HepG2 (cell line): ENCODE measurements around the gene ULK4. TPM values are rescaled to one million over a fixed set of nuclear protein-coding genes. Genes with fewer than 3 reads are reported as not detected.

Experiments used
- ARNTL ChIP-seq: sonication (generic); formaldehyde crosslinking; IDR thresholded peaks from 2 replicates; pipeline ENCODE4 v1.4.0; 2020; ENCODE audit warnings: mild to moderate bottlenecking, missing genetic modification reagents
- CBX2 ChIP-seq, 2 experiments: fragments of 200-600 bp in 1 of 2; sonication (generic); formaldehyde crosslinking in 1 of 2; IDR thresholded peaks; 2 replicates each; pipeline versions ENCODE4 v1.7.0 to v1.8.1; 2018 to 2022; ENCODE audit warnings: low read depth in 2 of 2, low read length in 1 of 2, mild to moderate bottlenecking in 1 of 2, missing genetic modification reagents in 1 of 2
- GTF3A ChIP-seq: sonication (generic); formaldehyde crosslinking; conservative IDR thresholded peaks from 2 replicates; pipeline ENCODE4 v1.4.0; 2020; ENCODE audit warnings: mild to moderate bottlenecking, missing genetic modification reagents
- MYC ChIP-seq: sonication (generic); formaldehyde crosslinking; IDR thresholded peaks from 2 replicates; pipeline ENCODE4 v1.9.0; 2021; ENCODE audit warnings: missing genetic modification reagents, borderline replicate concordance
- POGK ChIP-seq: sonication (generic); formaldehyde crosslinking; conservative IDR thresholded peaks from 2 replicates; pipeline ENCODE4 v1.8.0; 2022; ENCODE audit warnings: mild to moderate bottlenecking, moderate library complexity, missing genetic modification reagents
- PRDM4 ChIP-seq: sonication (generic); formaldehyde crosslinking; IDR thresholded peaks from 2 replicates; pipeline ENCODE4 v1.9.0; 2021; ENCODE audit warnings: missing genetic modification reagents, borderline replicate concordance
- SETDB1 ChIP-seq: sonication (generic); formaldehyde crosslinking; IDR thresholded peaks from 2 replicates; pipeline ENCODE4 v1.5.1; 2020; ENCODE audit warnings: missing genetic modification reagents, mild to moderate bottlenecking, borderline replicate concordance
- ZBTB37 ChIP-seq: sonication (generic); formaldehyde crosslinking; IDR thresholded peaks from 2 replicates; pipeline ENCODE4 v1.4.0; 2020; ENCODE audit warnings: mild to moderate bottlenecking, missing genetic modification reagents
- ZNF18 ChIP-seq: sonication (generic); formaldehyde crosslinking; IDR thresholded peaks from 2 replicates; pipeline ENCODE4 v1.8.0; 2022; ENCODE audit warnings: mild to moderate bottlenecking, missing genetic modification reagents; ENCODE audit not compliant: insufficient replicate concordance
- polyA plus RNA-seq, 8 experiments: library from polyadenylated mRNA; depleted of rRNA in 3 of 8; stranded (reverse) in 7 of 8; unstranded in 1 of 8; fragments of >200 nt; fragmentation: Illumina TruSeq in 4 of 8; extraction: Trizol in 4 of 8; gene quantifications; 2 replicates each; pipeline versions ENCODE4 v1.2.1 to v1.2.3, GENCODE V29; 2011 to 2016; ENCODE audit warnings: low read depth in 4 of 8, missing spikeins in 1 of 8, mixed read lengths in 1 of 8; ENCODE audit not compliant: insufficient read depth in 1 of 8
- total RNA-seq, 5 experiments: library from RNA; depleted of rRNA; stranded (reverse); fragments of >200 nt; fragmentation: Illumina TruSeq; extraction: Trizol; gene quantifications; 2 replicates each; pipeline ENCODE4 v1.2.3, GENCODE V29; 2016; ENCODE audit warnings: low read depth in 1 of 5
- TF ChIP-seq, protein P1 (sequence below): sonication (generic); formaldehyde crosslinking; IDR thresholded peaks from 2 replicates; pipeline ENCODE4 v1.5.1; 2020; ENCODE audit warnings: missing genetic modification reagents, mild to moderate bottlenecking, borderline replicate concordance
- TF ChIP-seq, protein P2 (sequence below): sonication (generic); formaldehyde crosslinking; IDR thresholded peaks from 2 replicates; pipeline ENCODE4 v1.4.0; 2020; ENCODE audit warnings: missing genetic modification reagents
- TF ChIP-seq, protein P3 (sequence below): sonication (generic); formaldehyde crosslinking; IDR thresholded peaks from 2 replicates; pipeline ENCODE4 v1.5.1; 2020; ENCODE audit warnings: mild to moderate bottlenecking, missing genetic modification reagents, borderline replicate concordance
- TF ChIP-seq, protein P4 (sequence below): sonication (generic); formaldehyde crosslinking; IDR thresholded peaks from 2 replicates; pipeline ENCODE4 v1.4.0; 2020; ENCODE audit warnings: mild to moderate bottlenecking, missing genetic modification reagents

The ULK4 gene
- total and polyA plus RNA-seq, 2 of the 13 experiments (the other 11 are each of a cell fraction or from before 2014, with no cell fraction given) = 6.7 to 11.8 TPM

- TF ChIP-seq SETDB1 (no peak), ARNTL (no peak), GTF3A (CRISPR knock-in tag) (no peak), CBX2 (IDR thresholded peaks at IDR 0.05; ENCODE audit: low read depth, low read length) (no peak), CBX2 (CRISPR knock-in tag; IDR thresholded peaks at IDR 0.05; ENCODE audit: low read depth) (no peak), POGK (CRISPR knock-in tag) (no peak), ZNF18 (CRISPR knock-in tag) (no peak), ZBTB37 (no peak), PRDM4 (CRISPR knock-in tag) (no peak), MYC (no peak)
- TF ChIP-seq, protein P1, sequence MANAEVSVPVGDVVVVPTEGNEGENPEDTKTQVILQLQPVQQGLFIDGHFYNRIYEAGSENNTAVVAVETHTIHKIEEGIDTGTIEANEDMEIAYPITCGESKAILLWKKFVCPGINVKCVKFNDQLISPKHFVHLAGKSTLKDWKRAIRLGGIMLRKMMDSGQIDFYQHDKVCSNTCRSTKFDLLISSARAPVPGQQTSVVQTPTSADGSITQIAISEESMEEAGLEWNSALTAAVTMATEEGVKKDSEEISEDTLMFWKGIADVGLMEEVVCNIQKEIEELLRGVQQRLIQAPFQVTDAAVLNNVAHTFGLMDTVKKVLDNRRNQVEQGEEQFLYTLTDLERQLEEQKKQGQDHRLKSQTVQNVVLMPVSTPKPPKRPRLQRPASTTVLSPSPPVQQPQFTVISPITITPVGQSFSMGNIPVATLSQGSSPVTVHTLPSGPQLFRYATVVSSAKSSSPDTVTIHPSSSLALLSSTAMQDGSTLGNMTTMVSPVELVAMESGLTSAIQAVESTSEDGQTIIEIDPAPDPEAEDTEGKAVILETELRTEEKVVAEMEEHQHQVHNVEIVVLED (CRISPR knock-in tag) = no peak
- TF ChIP-seq, protein P2, sequence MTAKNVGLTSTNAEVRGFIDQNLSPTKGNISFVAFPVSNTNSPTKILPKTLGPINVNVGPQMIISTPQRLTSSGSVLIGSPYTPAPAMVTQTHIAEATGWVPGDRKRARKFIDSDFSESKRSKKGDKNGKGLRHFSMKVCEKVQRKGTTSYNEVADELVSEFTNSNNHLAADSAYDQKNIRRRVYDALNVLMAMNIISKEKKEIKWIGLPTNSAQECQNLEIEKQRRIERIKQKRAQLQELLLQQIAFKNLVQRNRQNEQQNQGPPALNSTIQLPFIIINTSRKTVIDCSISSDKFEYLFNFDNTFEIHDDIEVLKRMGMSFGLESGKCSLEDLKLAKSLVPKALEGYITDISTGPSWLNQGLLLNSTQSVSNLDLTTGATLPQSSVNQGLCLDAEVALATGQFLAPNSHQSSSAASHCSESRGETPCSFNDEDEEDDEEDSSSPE (CRISPR knock-in tag) = no peak
- TF ChIP-seq, protein P3, sequence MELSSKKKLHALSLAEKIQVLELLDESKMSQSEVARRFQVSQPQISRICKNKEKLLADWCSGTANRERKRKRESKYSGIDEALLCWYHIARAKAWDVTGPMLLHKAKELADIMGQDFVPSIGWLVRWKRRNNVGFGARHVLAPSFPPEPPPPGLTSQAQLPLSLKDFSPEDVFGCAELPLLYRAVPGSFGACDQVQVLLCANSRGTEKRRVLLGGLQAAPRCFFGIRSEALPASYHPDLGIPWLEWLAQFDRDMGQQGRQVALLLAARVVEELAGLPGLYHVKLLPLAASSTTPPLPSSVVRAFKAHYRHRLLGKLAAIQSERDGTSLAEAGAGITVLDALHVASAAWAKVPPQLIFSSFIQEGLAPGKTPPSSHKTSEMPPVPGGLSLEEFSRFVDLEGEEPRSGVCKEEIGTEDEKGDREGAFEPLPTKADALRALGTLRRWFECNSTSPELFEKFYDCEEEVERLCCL (CRISPR knock-in tag) = no peak
- TF ChIP-seq, protein P4, sequence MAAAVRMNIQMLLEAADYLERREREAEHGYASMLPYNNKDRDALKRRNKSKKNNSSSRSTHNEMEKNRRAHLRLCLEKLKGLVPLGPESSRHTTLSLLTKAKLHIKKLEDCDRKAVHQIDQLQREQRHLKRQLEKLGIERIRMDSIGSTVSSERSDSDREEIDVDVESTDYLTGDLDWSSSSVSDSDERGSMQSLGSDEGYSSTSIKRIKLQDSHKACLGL (CRISPR knock-in tag) = no peak
Observed at GRCh38 chr3:41247055-41248004, 714.6 kb downstream of the ULK4 start (continued).
